Smooth muscle cell of the umbilical artery (primary cell): ENCODE measurements around the gene CNKSR3. TPM values are rescaled to one million over a fixed set of nuclear protein-coding genes. Genes with fewer than 3 reads are reported as not detected.

ENCODE experiments used
- total RNA-seq: library from RNA; depleted of rRNA; stranded (reverse); fragments of >200 nt; gene quantifications from 2 replicates; pipeline ENCODE4 v1.2.3, GENCODE V29; 2014

CNKSR3 gene
- 1.2 and 3.0 TPM in 2 replicates for total RNA-seq

DNA sequence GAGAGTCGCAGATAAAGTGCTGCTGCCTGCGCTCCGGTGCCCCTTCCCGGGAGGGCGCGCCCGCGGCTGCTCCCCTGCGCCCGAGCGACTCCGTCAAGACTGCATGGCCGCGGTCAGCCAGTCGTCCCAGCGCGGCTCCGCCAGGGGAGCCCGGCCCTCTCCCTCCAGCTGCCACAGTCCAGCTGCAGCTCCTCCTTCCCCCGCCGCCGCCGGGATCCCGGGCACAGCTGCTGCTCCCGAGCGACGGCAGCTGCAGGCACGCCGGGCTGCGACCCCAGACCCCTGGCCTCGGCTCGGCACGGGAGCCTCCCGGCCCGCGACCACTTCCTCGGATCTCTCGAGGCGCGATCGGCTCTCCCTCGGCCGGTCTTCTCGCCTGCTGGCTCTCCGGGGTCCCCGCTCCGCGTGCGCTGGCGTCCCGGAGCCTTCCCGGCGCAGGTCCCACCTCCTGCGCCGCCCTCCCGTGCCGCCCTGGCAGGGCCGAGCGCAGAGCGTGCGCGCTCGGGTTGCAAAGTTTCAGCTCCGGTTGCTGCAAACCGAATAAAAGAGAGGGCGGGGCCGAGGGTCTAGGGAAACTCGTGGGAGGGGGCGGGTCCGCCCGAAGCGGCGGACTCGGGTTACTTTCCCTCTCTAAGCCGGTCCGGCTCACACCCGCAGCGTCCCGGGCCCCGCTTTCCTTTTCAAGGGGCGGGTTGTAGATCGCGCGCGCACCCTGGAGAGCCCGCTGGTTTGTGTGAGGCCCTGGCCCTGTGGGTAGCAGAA, at the start of gene CNKSR3:
Gene CNKSR3, minus strand, starts transcription at position 542 of the 762 bp plus-strand sequence. CDS start 571 bp downstream, outside the sequence.

GRCh38 chr6:154356690-154357089, 153.8 kb downstream of the CNKSR3 start, which contains the start of gene IPCEF1:
Gene IPCEF1 (minus strand): TSS chr6:154356803. CDS start chr6:154265947, 90,856 bp downstream.

Other genes with a start within 250 kb of the CNKSR3 start
- not detected in 2 replicates for gene IPCEF1, start 153.9 kb downstream of the CNKSR3 start, total RNA-seq
- gene SCAF8, start 222.7 kb upstream of the CNKSR3 start, total RNA-seq = 22.9 and 36.5 TPM in 2 replicates